ENCODE results near the gene XYLT1. TPM values are rescaled to one million over a fixed set of nuclear protein-coding genes. Genes with fewer than 3 reads are reported as not detected.

The XYLT1 gene
- total and polyA plus RNA-seq, 10 of the 15 experiments (the other 5 are each of a cell fraction or from before 2014, with no cell fraction given) = 0.88 to 14.8 (median 5.8) TPM

GRCh38 chr16:17364319-17365210, 106.2 kb downstream of the XYLT1 start:
- H3K79me2 ChIP-seq (ENCODE audit: control insufficient read depth, insufficient read depth, low read length) = no peaks in the 10 kb centered on the region
- no peak overlapping the region for H3K9ac ChIP-seq (ENCODE audit: control insufficient read depth, insufficient read depth, low read length)
- TF ChIP-seq BHLHE40 (IDR thresholded peaks at IDR 0.05; ENCODE audit: borderline replicate concordance in 1 of 2, low read depth in 2 of 2, low read length in 1 of 2) = peak in 1 of 2 experiments; percentile 74; a peak in 2 of 4 replicates
- no peak for TF ChIP-seq YBX1 (IDR thresholded peaks at IDR 0.05)
- peak; percentile 70 for TF ChIP-seq USF1 (IDR thresholded peaks at IDR 0.05; ENCODE audit: borderline replicate concordance, extremely low read length, insufficient read depth, low read depth, low read length)
- TF ChIP-seq ESRRA (IDR thresholded peaks at IDR 0.05; ENCODE audit: low read length) = no peak
- TF ChIP-seq RAD51 (IDR thresholded peaks at IDR 0.05) = peak; percentile 96
- no peak for TF ChIP-seq ZNF217 (IDR thresholded peaks at IDR 0.05)
- TF ChIP-seq RUNX3 (IDR thresholded peaks at IDR 0.05; ENCODE audit: low read length) = peak; percentile 76
- peak; percentile 53; the same call in 1 of the 2 replicates for TF ChIP-seq ATF3 (IDR thresholded peaks at IDR 0.05; ENCODE audit: borderline replicate concordance, extremely low read depth, low read depth, low read length)
- no peaks in the 10 kb centered on the region for H3K27me3 ChIP-seq (replicated peaks in 1 of 2; ENCODE audit: control insufficient read depth in 2 of 2, insufficient read depth in 2 of 2, low read length in 1 of 2)
- H3K27ac ChIP-seq (ENCODE audit: control insufficient read depth, insufficient read depth) = no peak overlapping the region
- no peak for DNase-seq (ENCODE audit: low read depth, low spot score)
- 0 out of 2 replicates have a peak overlapping the region, but pooled peaks have one; percentile 11 for H3K4me2 ChIP-seq (ENCODE audit: control insufficient read depth, insufficient read depth)
- no peak overlapping the region for H2AFZ ChIP-seq (ENCODE audit: control insufficient read depth, low read depth, low read length)
- no peaks in the 10 kb centered on the region for H3K36me3 ChIP-seq (ENCODE audit: control insufficient read depth in 2 of 2, insufficient read depth in 2 of 2, low read length in 1 of 2)
- 69% methylated on average over 18 of the region's 18 CpGs for WGBS (ENCODE audit: insufficient coverage, insufficient replicate concordance, low lambda C conversion rate, missing lambda C conversion rate)
- H3K9me3 ChIP-seq (replicated peaks; ENCODE audit: control insufficient read depth, insufficient read depth, low read length) = no peaks in the 10 kb centered on the region
- in situ Hi-C loops (cut with MboI) (no loop called here), intact Hi-C loops (cut with micrococcal nuclease; ENCODE audit: unreplicated experiment) (loop anchor here (5.0 kb wide), 2 partner anchors 38 to 103 kb away; no protein-coding TSS in a partner anchor)
- CTCF ChIA-PET = interaction anchor here (0.7 to 1.4 kb wide), 2 partner anchors 18 to 502 kb away, joined by 3 to 6 read pairs; no protein-coding TSS in a partner anchor
- POLR2A ChIA-PET = interaction anchor here (0.5 to 3.3 kb wide), 7 partner anchors 11 to 100 kb away, joined by 3 to 17 read pairs (median 3); no protein-coding TSS in a partner anchor
- SMC1A ChIA-PET (ENCODE audit: uncharacterized antibody, unreplicated experiment) = interaction anchor here (0.7 to 22.0 kb wide), 15 partner anchors 11 to 119 kb away, joined by 3 to 303 read pairs (median 3); no protein-coding TSS in a partner anchor
- FAIRE-seq = no peak
- no peak for ATAC-seq
- RAD21 ChIA-PET (ENCODE audit: unreplicated experiment) = interaction anchor here (0.6 to 1.5 kb wide), 6 partner anchors 13 to 102 kb away, joined by 3 to 15 read pairs (median 4); no protein-coding TSS in a partner anchor
- no peak overlapping the region for H3K4me3 ChIP-seq
- BruUV-seq (replicated peaks) = no TSS peak
- peaks cover 39% of the 10 kb centered on the region for H3K4me1 ChIP-seq (ENCODE audit: control insufficient read depth, insufficient read depth, low read length)
- H4K20me1 ChIP-seq (ENCODE audit: control insufficient read depth, insufficient read depth) = no peaks in the 10 kb centered on the region

Data from GM12878 (cell line).